Subcutaneous adipose tissue (tissue), 4 donors: ENCODE measurements around the gene TMEM259. TPM values are rescaled to one million over a fixed set of nuclear protein-coding genes. Genes with fewer than 3 reads are reported as not detected.

Experiments used
- CTCF ChIP-seq: fragments of 450-650 bp; IDR thresholded peaks from one replicate; pipeline ENCODE4 v1.5.1; 2016; ENCODE audit warnings: low read depth, mild to moderate bottlenecking, control low read depth, antibody characterized with exemption, moderate library complexity
- total RNA-seq, 4 donors: library from RNA; depleted of rRNA; stranded (reverse); fragments of >200 nt; gene quantifications; one replicate each; pipeline ENCODE4 v1.1.0, GENCODE V29; 2016

The TMEM259 gene
- total RNA-seq, 4 donors from 2014 or later: 65.1 to 193 (median 94.0) TPM

- no peak for TF ChIP-seq CTCF
These were observed 15.9 kb downstream of the TMEM259 start for GRCh38 chr19:1004803-1005664.

- no peak for TF ChIP-seq CTCF
These were observed 16.6 kb downstream of the TMEM259 start for GRCh38 chr19:1004204-1004802.

- no peak for TF ChIP-seq CTCF
These were observed 17.6 kb downstream of the TMEM259 start for GRCh38 chr19:1003283-1003682.

- TF ChIP-seq CTCF: no peak
These were observed 18.3 kb downstream of the TMEM259 start for GRCh38 chr19:1002600-1002999.

- no peak for TF ChIP-seq CTCF
These were observed 19.3 kb downstream of the TMEM259 start for GRCh38 chr19:1001538-1002166.

- no peak for TF ChIP-seq CTCF
These were observed 20.1 kb downstream of the TMEM259 start for GRCh38 chr19:1000591-1001537.
